H9 (cell line): Measurements from ENCODE around the gene LYVE1. TPM values are rescaled to one million over a fixed set of nuclear protein-coding genes. Genes with fewer than 3 reads are reported as not detected.

Experiments
- DNase-seq: peaks from one replicate; pipeline ENCODE4 v3.0.0-alpha.2; 2017
- H2AFZ ChIP-seq: one replicate; pipeline ENCODE4 v1.6.1; 2013; ENCODE audit warnings: mild to moderate bottlenecking, low read length, control low read depth, moderate library complexity
- H2AK5ac ChIP-seq: 2 replicates; pipeline ENCODE4 v1.6.1; 2013; ENCODE audit warnings: low read length, control low read depth, mixed read lengths; ENCODE audit not compliant: insufficient read length
- H2BK120ac ChIP-seq: one replicate; pipeline ENCODE4 v1.6.1; 2013; ENCODE audit warnings: low read depth, mild to moderate bottlenecking, low read length, control low read depth, inconsistent platforms; ENCODE audit not compliant: poor library complexity, severe bottlenecking
- H2BK12ac ChIP-seq: 2 replicates; pipeline ENCODE4 v1.6.1; 2013; ENCODE audit warnings: low read length, control low read depth, mixed read lengths, low read depth; ENCODE audit not compliant: insufficient read length
- H2BK15ac ChIP-seq: 2 replicates; pipeline ENCODE4 v1.6.1; 2013; ENCODE audit warnings: low read depth, low read length, control low read depth
- H2BK20ac ChIP-seq: one replicate; pipeline ENCODE4 v1.6.1; 2013; ENCODE audit warnings: low read depth, mild to moderate bottlenecking, low read length, control low read depth, inconsistent platforms; ENCODE audit not compliant: poor library complexity, severe bottlenecking
- H2BK5ac ChIP-seq: 2 replicates; pipeline ENCODE4 v1.6.1; 2013; ENCODE audit warnings: low read length, control low read depth, mixed read lengths; ENCODE audit not compliant: insufficient read length
- H3K14ac ChIP-seq: 2 replicates; pipeline ENCODE4 v1.6.1; 2013; ENCODE audit warnings: low read length, control low read depth; ENCODE audit not compliant: insufficient read depth
- H3K18ac ChIP-seq: 2 replicates; pipeline ENCODE4 v1.6.1; 2013; ENCODE audit warnings: low read depth, mild to moderate bottlenecking, mixed read lengths, low read length, control low read depth; ENCODE audit not compliant: insufficient read length
- H3K23ac ChIP-seq: 2 replicates; pipeline ENCODE4 v1.6.1; 2013; ENCODE audit warnings: low read length, control low read depth, mixed read lengths, low read depth; ENCODE audit not compliant: insufficient read length
- H3K23me2 ChIP-seq: 2 replicates; pipeline ENCODE4 v1.6.1; 2013; ENCODE audit warnings: low read depth, mild to moderate bottlenecking, mixed read lengths, low read length, control low read depth; ENCODE audit not compliant: insufficient read length, poor library complexity, severe bottlenecking
- H3K27ac ChIP-seq: 2 replicates; pipeline ENCODE4 v1.5.1; 2013; ENCODE audit warnings: low read length, control low read depth, mixed read lengths, low read depth; ENCODE audit not compliant: insufficient read length
- H3K27me3 ChIP-seq: 2 replicates; pipeline ENCODE4 v1.6.1; 2013; ENCODE audit warnings: low read length, control low read depth, inconsistent platforms; ENCODE audit not compliant: insufficient read depth
- H3K4ac ChIP-seq: 2 replicates; pipeline ENCODE4 v1.6.1; 2013; ENCODE audit warnings: low read depth, mild to moderate bottlenecking, control low read depth, inconsistent platforms, low read length, moderate library complexity
- H3K4me1 ChIP-seq: 2 replicates; pipeline ENCODE4 v1.6.1; 2013; ENCODE audit warnings: low read length, control low read depth, inconsistent platforms; ENCODE audit not compliant: insufficient read depth
- H3K4me2 ChIP-seq: 2 replicates; pipeline ENCODE4 v1.6.1; 2013; ENCODE audit warnings: low read length, control low read depth, mixed read lengths; ENCODE audit not compliant: insufficient read length, insufficient read depth
- H3K56ac ChIP-seq: 2 replicates; pipeline ENCODE4 v1.6.1; 2013; ENCODE audit warnings: low read depth, mild to moderate bottlenecking, mixed read lengths, low read length, control low read depth; ENCODE audit not compliant: insufficient read length
- H3K79me1 ChIP-seq: 2 replicates; pipeline ENCODE4 v1.6.1; 2013; ENCODE audit warnings: low read depth, mild to moderate bottlenecking, moderate library complexity, low read length, control low read depth, inconsistent platforms; ENCODE audit not compliant: insufficient read depth, poor library complexity, severe bottlenecking
- H3K79me2 ChIP-seq: 2 replicates; pipeline ENCODE4 v1.6.1; 2013; ENCODE audit warnings: low read length, control low read depth, inconsistent platforms; ENCODE audit not compliant: insufficient read depth
- H3K9ac ChIP-seq: 2 replicates; pipeline ENCODE4 v1.6.1; 2013; ENCODE audit warnings: low read length, control low read depth, mixed read lengths; ENCODE audit not compliant: insufficient read length; ENCODE audit errors: extremely low read depth
- H3K9me3 ChIP-seq: one replicate; pipeline ENCODE4 v1.6.1; 2013; ENCODE audit warnings: low read depth, low read length, inconsistent platforms; ENCODE audit not compliant: control insufficient read depth
- H3T11ph ChIP-seq: one replicate; pipeline ENCODE4 v1.6.1; 2013; ENCODE audit warnings: mild to moderate bottlenecking, low read length, control low read depth, inconsistent platforms
- H4K20me1 ChIP-seq: one replicate; pipeline ENCODE4 v1.6.1; 2013; ENCODE audit not compliant: control insufficient read depth, insufficient read length, insufficient read depth
- H4K5ac ChIP-seq: 2 replicates; pipeline ENCODE4 v1.6.1; 2013; ENCODE audit warnings: low read depth, mild to moderate bottlenecking, mixed read lengths, low read length, control low read depth; ENCODE audit not compliant: insufficient read length
- H4K8ac ChIP-seq: replicated peaks from 2 replicates; pipeline ENCODE4 v1.6.1; 2013; ENCODE audit warnings: low read length, control low read depth, mixed read lengths, low read depth; ENCODE audit not compliant: insufficient read length
- H4K91ac ChIP-seq: 2 replicates; pipeline ENCODE4 v1.6.1; 2013; ENCODE audit warnings: low read depth, mild to moderate bottlenecking, moderate library complexity, mixed read lengths, low read length, control low read depth; ENCODE audit not compliant: insufficient read length
- H3K27ac Mint-ChIP-seq, 3 experiments: 2 replicates in 2 of 3; 3 replicates in 1 of 3; pipeline ENCODE4 v1.8.0; 2020 to 2021; ENCODE audit warnings: mixed read lengths in 3 of 3, mild to moderate bottlenecking in 1 of 3, moderate library complexity in 1 of 3
- H3K27me3 Mint-ChIP-seq: 2 replicates; pipeline ENCODE4 v1.8.0; 2021; ENCODE audit warnings: low read depth, mild to moderate bottlenecking, moderate library complexity, mixed read lengths
- H3K36me3 Mint-ChIP-seq, 3 experiments: 2 replicates in 2 of 3; 3 replicates in 1 of 3; pipeline ENCODE4 v1.8.0; 2020 to 2021; ENCODE audit warnings: low read depth in 3 of 3, mixed read lengths in 3 of 3; ENCODE audit not compliant: insufficient read depth in 1 of 3
- H3K4me1 Mint-ChIP-seq, 2 experiments: 2 replicates each; pipeline ENCODE4 v1.8.0; 2020; ENCODE audit warnings: mixed read lengths in 2 of 2
- H3K4me3 Mint-ChIP-seq, 2 experiments: 2 replicates in 1 of 2; 3 replicates in 1 of 2; pipeline ENCODE4 v1.8.0; 2020 to 2021; ENCODE audit warnings: mild to moderate bottlenecking in 2 of 2, mixed read lengths in 2 of 2, moderate library complexity in 1 of 2
- H3K9me3 Mint-ChIP-seq, 2 experiments: 2 replicates in 1 of 2; 3 replicates in 1 of 2; pipeline ENCODE4 v1.8.0; 2020; ENCODE audit warnings: mild to moderate bottlenecking in 2 of 2, mixed read lengths in 2 of 2, moderate library complexity in 1 of 2
- CTCF ChIP-seq: fragments of 200-600 bp; sonication (generic); conservative IDR thresholded peaks from 3 replicates; pipeline ENCODE4 v1.8.0; 2021; ENCODE audit warnings: antibody characterized with exemption, mild to moderate bottlenecking
- WGBS: extraction: QIAGEN DNeasy Blood & Tissue Kit; methylation state at CpG from one replicate; pipeline ENCODE4 v1.1.7; 2013; ENCODE audit warnings: missing lambda C conversion rate, low lambda C conversion rate, mixed read lengths; ENCODE audit not compliant: insufficient read length; ENCODE audit errors: extremely low coverage; 5-methylcytosine and 5-hydroxymethylcytosine counted together
- total RNA-seq: library from RNA; stranded (reverse); gene quantifications from 2 replicates; pipeline ENCODE4 v1.2.1, GENCODE V29; 2021

LYVE1 gene
- total RNA-seq, 1 experiment from 2014 or later: not detected

DNA sequence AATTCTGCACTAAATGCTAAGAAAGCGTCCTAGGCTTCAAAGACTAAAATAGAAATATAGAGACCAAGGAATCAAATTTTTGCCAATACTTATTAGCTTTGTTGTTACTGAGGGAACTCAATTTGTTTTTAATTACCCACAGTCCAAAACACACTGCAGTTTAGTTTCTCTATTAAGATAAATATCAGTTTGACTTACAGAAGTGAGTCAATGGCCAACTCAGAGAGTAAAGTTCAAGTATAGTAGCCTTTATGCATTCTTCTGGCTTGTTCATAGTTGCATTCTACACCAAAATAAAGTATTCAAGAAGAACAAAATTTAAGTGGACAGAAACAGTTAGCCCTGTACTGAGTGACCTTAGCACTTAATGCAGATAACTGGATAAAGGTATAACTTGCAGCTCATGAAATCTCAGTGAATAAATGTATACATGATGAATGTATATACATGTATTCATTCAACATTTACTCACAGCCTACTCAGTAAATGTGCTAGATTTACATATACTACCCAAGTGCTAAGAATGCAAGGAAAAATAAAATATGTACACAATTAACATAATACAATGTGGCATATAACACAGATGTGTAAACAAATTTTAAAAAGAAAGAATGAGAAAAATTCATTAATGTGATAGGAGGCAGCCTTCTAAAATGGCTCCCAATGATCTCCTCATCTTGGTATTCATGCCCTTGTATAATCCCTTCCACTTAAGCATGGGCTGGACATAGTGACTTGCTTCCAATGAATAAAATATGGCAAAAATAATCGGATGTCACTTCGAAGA is 17.8 kb downstream of the LYVE1 start:
- H3K18ac ChIP-seq: no peak overlapping the region
- H3K27ac ChIP-seq: no peak overlapping the region
- H3K4ac ChIP-seq: no peak overlapping the region
- no peak overlapping the region for H3K23ac ChIP-seq
- no peak overlapping the region for H2AFZ ChIP-seq
- H4K91ac ChIP-seq: no peak overlapping the region
- no peak for TF ChIP-seq CTCF
- Mint-ChIP-seq H3K27ac (no peak overlapping the region), H3K36me3 (no peaks in the 10 kb centered on the region), H3K4me1 (peaks cover 6 to 7% of the 10 kb centered on the region in 2 experiments), H3K4me3 (no peak overlapping the region), H3K9me3 (no peaks in the 10 kb centered on the region), H3K27me3 (peaks cover 2% of the 10 kb centered on the region)
- no CpG with 5 or more reads among the region's 3 CpGs for WGBS
- no peaks in the 10 kb centered on the region for H3K79me2 ChIP-seq
- H3K9me3 ChIP-seq: no peaks in the 10 kb centered on the region
- H4K20me1 ChIP-seq: no peaks in the 10 kb centered on the region
- DNase-seq: no peak
- H3K14ac ChIP-seq: no peak overlapping the region
- H2BK120ac ChIP-seq: no peak overlapping the region
- H3K56ac ChIP-seq: no peak overlapping the region
- H3K4me2 ChIP-seq: no peak overlapping the region
- H3K79me1 ChIP-seq: no peaks in the 10 kb centered on the region
- no peaks in the 10 kb centered on the region for H3K23me2 ChIP-seq
- no peak overlapping the region for H2BK5ac ChIP-seq
- H4K8ac ChIP-seq: no peak overlapping the region
- no peaks in the 10 kb centered on the region for H3K4me1 ChIP-seq
- H2BK12ac ChIP-seq: no peak overlapping the region
- no peak overlapping the region for H2BK20ac ChIP-seq
- no peak overlapping the region for H2BK15ac ChIP-seq
- no peak overlapping the region for H3K9ac ChIP-seq
- H4K5ac ChIP-seq: no peak overlapping the region
- no peak overlapping the region for H2AK5ac ChIP-seq
- no peak overlapping the region for H3T11ph ChIP-seq
- H3K27me3 ChIP-seq: no peaks in the 10 kb centered on the region
